Measurements from ENCODE around the gene SELENOK.

Gene SELENOK

GRCh38 chr3:53844262-53845102, 47.2 kb downstream of the SELENOK start:
- no peak for ATAC-seq (ENCODE audit: low read depth)
- no peak overlapping the region for H3K4me3 ChIP-seq (ENCODE audit: severe bottlenecking)
- H3K9me3 ChIP-seq (ENCODE audit: severe bottlenecking) = no peaks in the 10 kb centered on the region
- no peaks in the 10 kb centered on the region for H3K36me3 ChIP-seq (ENCODE audit: low read depth)
- TF ChIP-seq, protein P1, sequence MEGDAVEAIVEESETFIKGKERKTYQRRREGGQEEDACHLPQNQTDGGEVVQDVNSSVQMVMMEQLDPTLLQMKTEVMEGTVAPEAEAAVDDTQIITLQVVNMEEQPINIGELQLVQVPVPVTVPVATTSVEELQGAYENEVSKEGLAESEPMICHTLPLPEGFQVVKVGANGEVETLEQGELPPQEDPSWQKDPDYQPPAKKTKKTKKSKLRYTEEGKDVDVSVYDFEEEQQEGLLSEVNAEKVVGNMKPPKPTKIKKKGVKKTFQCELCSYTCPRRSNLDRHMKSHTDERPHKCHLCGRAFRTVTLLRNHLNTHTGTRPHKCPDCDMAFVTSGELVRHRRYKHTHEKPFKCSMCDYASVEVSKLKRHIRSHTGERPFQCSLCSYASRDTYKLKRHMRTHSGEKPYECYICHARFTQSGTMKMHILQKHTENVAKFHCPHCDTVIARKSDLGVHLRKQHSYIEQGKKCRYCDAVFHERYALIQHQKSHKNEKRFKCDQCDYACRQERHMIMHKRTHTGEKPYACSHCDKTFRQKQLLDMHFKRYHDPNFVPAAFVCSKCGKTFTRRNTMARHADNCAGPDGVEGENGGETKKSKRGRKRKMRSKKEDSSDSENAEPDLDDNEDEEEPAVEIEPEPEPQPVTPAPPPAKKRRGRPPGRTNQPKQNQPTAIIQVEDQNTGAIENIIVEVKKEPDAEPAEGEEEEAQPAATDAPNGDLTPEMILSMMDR (IDR thresholded peaks at IDR 0.05; ENCODE audit: poor library complexity, severe bottlenecking) = no peak
- H3K27ac ChIP-seq (ENCODE audit: poor library complexity, severe bottlenecking) = no peak overlapping the region
- H3K27me3 ChIP-seq (ENCODE audit: insufficient read depth, poor library complexity, severe bottlenecking) = peaks cover 10% of the 10 kb centered on the region
- H3K4me1 ChIP-seq (ENCODE audit: insufficient read depth, poor library complexity, severe bottlenecking) = no peaks in the 10 kb centered on the region
- no peak for DNase-seq (ENCODE audit: low spot score)

DNA sequence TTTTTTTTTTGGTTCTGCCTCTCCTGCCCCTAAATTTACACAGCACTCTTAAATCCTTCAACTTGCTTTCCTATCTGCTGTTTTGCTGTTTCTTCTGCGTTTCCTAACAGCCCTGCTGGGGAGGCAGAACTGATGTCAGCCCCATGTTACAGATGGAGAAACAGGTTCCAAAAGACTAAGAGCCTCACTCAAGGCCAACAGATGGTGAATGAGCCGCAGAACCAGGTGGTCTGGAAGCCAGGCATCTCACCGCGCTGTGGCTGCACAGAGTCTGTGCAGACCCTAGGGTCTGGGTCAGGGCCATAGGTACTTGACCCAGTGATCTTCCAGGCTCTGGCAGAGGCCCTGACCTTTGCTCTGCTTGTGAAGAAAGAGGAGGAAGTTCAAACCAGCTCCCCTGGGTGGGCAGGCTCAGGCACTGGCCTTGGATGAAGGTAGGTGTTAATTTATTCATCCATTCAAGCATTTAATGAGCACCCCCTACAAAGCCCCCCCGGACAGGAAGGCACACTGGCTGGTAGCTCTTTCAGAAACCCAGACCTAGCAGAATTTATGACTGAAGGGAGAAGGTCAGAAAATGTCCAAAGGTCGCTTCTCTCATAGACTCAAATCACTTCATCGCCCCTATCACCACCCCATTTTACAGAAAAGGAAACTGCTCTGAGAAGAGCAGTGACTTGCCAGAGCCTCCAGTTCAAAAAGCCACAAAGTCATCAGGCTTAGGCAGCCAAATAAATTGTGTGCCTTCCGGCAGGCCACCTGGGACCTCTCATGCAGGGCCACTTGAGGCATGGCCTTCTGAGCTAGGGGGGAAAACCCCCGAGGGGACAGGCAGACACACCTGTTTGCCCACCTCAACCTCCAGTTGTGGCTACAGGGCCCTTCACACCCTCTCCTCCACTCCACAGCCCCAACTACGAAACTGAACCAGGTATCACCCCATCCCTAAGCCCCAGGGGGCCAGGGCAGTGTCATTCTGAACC, 48.2 kb downstream of the SELENOK start:
- TF ChIP-seq, protein P1 (IDR thresholded peaks at IDR 0.05; ENCODE audit: poor library complexity, severe bottlenecking) = no peak
- Histone ChIP-seq H3K9me3 (ENCODE audit: severe bottlenecking) (no peaks in the 10 kb centered on the region), H3K27me3 (ENCODE audit: insufficient read depth, poor library complexity, severe bottlenecking) (peaks cover 10% of the 10 kb centered on the region), H3K27ac (ENCODE audit: poor library complexity, severe bottlenecking) (no peak overlapping the region), H3K36me3 (ENCODE audit: low read depth) (no peaks in the 10 kb centered on the region), H3K4me1 (ENCODE audit: insufficient read depth, poor library complexity, severe bottlenecking) (no peaks in the 10 kb centered on the region), H3K4me3 (ENCODE audit: severe bottlenecking) (no peak overlapping the region)
- DNase-seq (ENCODE audit: low spot score) (no peak), ATAC-seq (ENCODE audit: low read depth) (no peak)

DNA sequence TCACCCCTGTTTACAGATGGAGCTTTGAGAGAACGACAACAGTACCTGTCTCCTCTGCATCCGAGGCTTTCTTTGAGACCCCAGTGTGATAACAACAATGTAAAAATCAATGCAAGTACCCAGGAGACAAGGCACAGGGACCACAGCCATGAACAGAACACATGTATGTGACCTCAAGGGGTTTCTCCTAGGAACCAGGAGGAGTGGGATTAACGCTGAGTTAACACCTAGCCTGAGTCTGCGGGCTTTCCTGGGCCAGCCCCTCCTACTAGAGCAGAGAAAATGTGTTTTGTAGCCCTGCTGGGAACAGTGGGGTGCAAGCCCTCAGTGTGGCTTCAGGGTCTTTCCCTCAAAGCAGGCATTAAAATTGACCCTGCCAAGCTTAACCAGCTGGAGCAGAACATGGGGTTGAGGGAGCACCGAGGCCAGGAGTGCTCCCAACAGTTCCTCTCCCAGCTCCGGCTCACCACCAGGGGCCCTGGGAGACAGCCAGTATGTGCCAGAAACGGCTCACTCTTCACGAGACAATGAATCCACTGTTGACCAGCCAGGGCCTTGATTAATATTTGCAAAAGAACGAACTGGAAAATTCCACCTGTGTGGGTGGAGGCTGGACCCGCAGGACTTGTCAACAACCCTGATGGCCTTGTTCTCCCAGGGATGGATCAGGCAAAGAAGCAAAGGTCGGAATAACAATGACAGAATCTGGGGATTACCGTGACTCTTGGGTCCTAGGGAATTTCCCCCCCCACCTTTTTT, 49.0 kb downstream of the SELENOK start:
- H3K27ac ChIP-seq (ENCODE audit: poor library complexity, severe bottlenecking) = no peak overlapping the region
- no peak for ATAC-seq (ENCODE audit: low read depth)
- no peaks in the 10 kb centered on the region for H3K4me1 ChIP-seq (ENCODE audit: insufficient read depth, poor library complexity, severe bottlenecking)
- H3K9me3 ChIP-seq (ENCODE audit: severe bottlenecking) = no peaks in the 10 kb centered on the region
- no peaks in the 10 kb centered on the region for H3K36me3 ChIP-seq (ENCODE audit: low read depth)
- peaks cover 8% of the 10 kb centered on the region for H3K27me3 ChIP-seq (ENCODE audit: insufficient read depth, poor library complexity, severe bottlenecking)
- H3K4me3 ChIP-seq (ENCODE audit: severe bottlenecking) = no peak overlapping the region
- DNase-seq (ENCODE audit: low spot score) = no peak
- TF ChIP-seq, protein P1 (IDR thresholded peaks at IDR 0.05; ENCODE audit: poor library complexity, severe bottlenecking) = no peak

DNA sequence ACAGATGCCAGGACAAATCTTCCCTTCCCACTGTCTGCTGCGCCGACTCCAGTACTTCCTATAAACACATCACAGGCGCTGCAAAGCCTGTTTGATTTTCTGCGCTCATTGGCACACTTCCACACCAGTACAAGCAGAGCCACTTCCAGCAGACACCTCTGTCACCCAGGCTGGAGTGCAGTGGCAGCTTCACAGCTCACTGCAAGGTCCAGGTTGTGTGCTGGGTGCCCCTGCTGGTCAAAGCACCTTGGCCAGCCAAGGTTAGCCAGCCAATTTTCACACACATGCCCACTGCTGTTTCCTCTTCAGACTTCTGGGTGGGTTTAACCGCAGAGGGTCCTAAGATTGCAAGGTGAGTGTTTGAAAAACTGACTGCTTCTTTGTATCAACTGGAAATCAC, 50.4 kb downstream of the SELENOK start:
- ATAC-seq (ENCODE audit: low read depth) (no peak), DNase-seq (ENCODE audit: low spot score) (no peak)
- TF ChIP-seq, protein P1 (IDR thresholded peaks at IDR 0.05; ENCODE audit: poor library complexity, severe bottlenecking) = no peak
- no peak overlapping the region for H3K4me3 ChIP-seq (ENCODE audit: severe bottlenecking)
- no peaks in the 10 kb centered on the region for H3K4me1 ChIP-seq (ENCODE audit: insufficient read depth, poor library complexity, severe bottlenecking)
- H3K27ac ChIP-seq (ENCODE audit: poor library complexity, severe bottlenecking) = no peak overlapping the region
- H3K36me3 ChIP-seq (ENCODE audit: low read depth) = no peaks in the 10 kb centered on the region
- H3K9me3 ChIP-seq (ENCODE audit: severe bottlenecking) = no peaks in the 10 kb centered on the region
- no peaks in the 10 kb centered on the region for H3K27me3 ChIP-seq (ENCODE audit: insufficient read depth, poor library complexity, severe bottlenecking)

Data from RWPE2 (cell line).